K562 (cell line): ENCODE data around the gene SPECC1L. TPM values are rescaled to one million over a fixed set of nuclear protein-coding genes. Genes with fewer than 3 reads are reported as not detected.

ENCODE experiments used
- ATAC-seq: fragments of 200-7000 bp; cut with Tn5 transposase; 3 replicates; pipeline ENCODE4 v1.9.1; 2020; ENCODE audit warnings: moderate library complexity
- BruUV-seq: library from RNA; stranded (reverse); fragments of 400-500 nt; replicated peaks from 2 replicates; lab custom pipeline; 2021; lab: Mats Ljungman, UMichigan
- CTCF ChIA-PET: fragments of 300-600 bp; formaldehyde crosslinking; extraction: SDS; loops from one replicate; lab custom pipeline; 2021; ENCODE audit warnings: low intra/inter-chr PET ratio; lab: Yijun Ruan, JAX
- POLR2A ChIA-PET: fragments of 300-600, 350-650 bp; sonication (Branson Sonifier 250); formaldehyde crosslinking; extraction: SDS; loops from one replicate; lab custom pipeline; 2021; ENCODE audit warnings: antibody characterized with exemption, inconsistent platforms; lab: Yijun Ruan, JAX
- DNase-seq, 4 experiments: peaks; one replicate each; pipeline versions ENCODE4 v3.0.0 to v3.0.0-alpha.2; 2011 to 2018; ENCODE audit warnings: low spot score in 3 of 4, mixed read lengths in 3 of 4; ENCODE audit errors: extremely low read depth in 1 of 4
- FAIRE-seq: peaks from 2 replicates; lab custom pipeline; 2011; peaks lifted over from hg19 to GRCh38; lab: Jason Lieb, UNC
- H2AFZ ChIP-seq: 2 replicates; pipeline ENCODE4 v1.6.0; 2011; ENCODE audit warnings: low read depth, low read length, control low read depth, inconsistent platforms
- H3K27ac ChIP-seq: fragments of 200-600 bp; 3 replicates; pipeline ENCODE4 v1.8.0; 2011; ENCODE audit warnings: low read depth, mild to moderate bottlenecking, control low read depth, inconsistent platforms, low read length, moderate library complexity, mixed read lengths; ENCODE audit errors: extremely low read depth
- H3K27me3 ChIP-seq, 2 experiments: fragments of 300-600 bp in 1 of 2; 2 replicates in 1 of 2; 3 replicates in 1 of 2; pipeline versions ENCODE4 v1.6.0 to v1.8.0; 2011; ENCODE audit warnings: inconsistent platforms in 2 of 2, low read length in 2 of 2, mild to moderate bottlenecking in 1 of 2, mixed read lengths in 1 of 2, moderate library complexity in 1 of 2; ENCODE audit not compliant: control insufficient read depth in 2 of 2, insufficient read depth in 2 of 2
- H3K36me3 ChIP-seq: fragments of 300-600 bp; 3 replicates; pipeline ENCODE4 v1.8.0; 2011; ENCODE audit warnings: mild to moderate bottlenecking, low read length, inconsistent platforms; ENCODE audit not compliant: control insufficient read depth, insufficient read depth
- H3K4me1 ChIP-seq, 2 experiments: fragments of 200-600 bp in 1 of 2; replicated peaks in 1 of 2; 2 replicates in 1 of 2; 3 replicates in 1 of 2; pipeline versions ENCODE4 v1.5.1 to v1.8.0; 2011; ENCODE audit warnings: inconsistent platforms in 2 of 2, low read length in 2 of 2, mild to moderate bottlenecking in 1 of 2, mixed read lengths in 1 of 2, moderate library complexity in 1 of 2; ENCODE audit not compliant: control insufficient read depth in 2 of 2, insufficient read depth in 2 of 2
- H3K4me2 ChIP-seq: 2 replicates; pipeline ENCODE4 v1.6.1; 2011; ENCODE audit warnings: low read length, control low read depth, inconsistent platforms, mixed read lengths; ENCODE audit not compliant: insufficient read depth
- H3K4me3 ChIP-seq: fragments of 200-600 bp; sonication (generic), shearing (Covaris generic); 2 replicates; pipeline ENCODE4 v1.5.1; 2016; ENCODE audit warnings: control low read depth, inconsistent platforms
- H3K79me2 ChIP-seq: fragments of 200-600 bp; 3 replicates; pipeline ENCODE4 v1.8.0; 2011; ENCODE audit warnings: low read length, inconsistent platforms; ENCODE audit not compliant: control insufficient read depth, insufficient read depth
- H3K9ac ChIP-seq, 2 experiments: 2 replicates each; pipeline versions ENCODE4 v1.6.0 to v1.6.1; 2011; ENCODE audit warnings: low read depth in 2 of 2, low read length in 2 of 2, control low read depth in 1 of 2, inconsistent platforms in 1 of 2, mild to moderate bottlenecking in 1 of 2, mixed read lengths in 1 of 2; ENCODE audit not compliant: insufficient read depth in 1 of 2
- H3K9me1 ChIP-seq: one replicate; pipeline ENCODE4 v1.6.0; 2011; ENCODE audit warnings: inconsistent platforms, mild to moderate bottlenecking, low read length, moderate library complexity; ENCODE audit not compliant: control insufficient read depth, insufficient read depth
- H3K9me3 ChIP-seq: replicated peaks from 2 replicates; pipeline ENCODE4 v1.5.1; 2011; ENCODE audit warnings: low read depth, low read length, inconsistent platforms; ENCODE audit not compliant: control insufficient read depth, insufficient read depth
- H4K20me1 ChIP-seq: replicated peaks from 2 replicates; pipeline ENCODE4 v1.6.1; 2011; ENCODE audit warnings: low read length, inconsistent platforms, mixed read lengths; ENCODE audit not compliant: control insufficient read depth, insufficient read depth
- BMI1 ChIP-seq: fragments of 150-350 bp; IDR thresholded peaks from 2 replicates; pipeline ENCODE4 v1.6.1; 2014; ENCODE audit warnings: low read length
- CBX3 ChIP-seq, 2 experiments: IDR thresholded peaks; 1 replicate in 1 of 2; 2 replicates in 1 of 2; pipeline ENCODE4 v1.6.1; 2012; ENCODE audit warnings: inconsistent platforms in 2 of 2, low read length in 2 of 2, borderline replicate concordance in 1 of 2, control low read depth in 1 of 2
- CHD7 ChIP-seq: fragments of 200-600 bp; sonication (generic); IDR thresholded peaks from one replicate; pipeline ENCODE4 v1.6.1; 2012; ENCODE audit warnings: mild to moderate bottlenecking, low read depth, low read length, inconsistent platforms
- DMBX1 ChIP-seq: fragments of 250-450 bp; sonication (Bioruptor Pico); IDR thresholded peaks from 2 replicates; pipeline ENCODE4 v1.8.0; 2022; ENCODE audit warnings: inconsistent platforms, mild to moderate bottlenecking, moderate library complexity, borderline replicate concordance
- FOXO4 ChIP-seq: fragments of 450-650 bp; formaldehyde crosslinking; IDR thresholded peaks from 2 replicates; pipeline ENCODE4 v1.4.0; 2020; ENCODE audit warnings: mild to moderate bottlenecking, moderate library complexity
- HDAC6 ChIP-seq: IDR thresholded peaks from 2 replicates; pipeline ENCODE4 v1.6.1; 2012; ENCODE audit warnings: low read depth, mild to moderate bottlenecking, control low read depth, inconsistent platforms, low read length, moderate library complexity
- SOX6 ChIP-seq: fragments of 450-650 bp; IDR thresholded peaks from 2 replicates; pipeline ENCODE4 v1.6.1; 2014; ENCODE audit warnings: mild to moderate bottlenecking
- ZNF699 ChIP-seq: fragments of 250-450 bp; sonication (Bioruptor Pico); IDR thresholded peaks from 2 replicates; pipeline ENCODE4 v1.8.0; 2021; ENCODE audit warnings: mild to moderate bottlenecking, moderate library complexity; ENCODE audit not compliant: insufficient replicate concordance
- WGBS: fragments of 100-300 bp; shearing (Covaris generic); methylation state at CpG from one replicate; pipeline ENCODE4 v1.1.6; 2016; ENCODE audit warnings: low coverage, mixed read lengths; ENCODE audit not compliant: insufficient coverage; ENCODE audit errors: missing lambda C conversion rate; 5-methylcytosine and 5-hydroxymethylcytosine counted together
- in situ Hi-C: fragments of 300-500 bp; cut with MboI; formaldehyde crosslinking; loops from 4 replicates; pipeline ENCODE4 v1.15.0; 2018; ENCODE audit warnings: inconsistent platforms, mixed read lengths
- intact Hi-C: fragments of 100-400 bp; cut with micrococcal nuclease; formaldehyde crosslinking; loops from 2 replicates; pipeline ENCODE4 v1.14.2; 2022
- polyA plus RNA-seq, 8 experiments: library from polyadenylated mRNA; depleted of rRNA in 4 of 8; stranded (reverse) in 5 of 8; unstranded in 3 of 8; fragments of >200 nt; fragmentation: Nextera tagmentation in 2 of 8; fragmentation: Illumina TruSeq in 1 of 8; extraction: Ambion mirVana in 2 of 8; extraction: Trizol in 1 of 8; gene quantifications; 2 replicates each; pipeline versions ENCODE4 v1.2.1 to v1.2.3, GENCODE V29; 2011 to 2014; ENCODE audit warnings: inconsistent platforms in 1 of 8, missing spikeins in 1 of 8
- total RNA-seq, 7 experiments: library from RNA; depleted of rRNA in 6 of 7; stranded (reverse); fragments of >200 nt in 6 of 7; fragmentation: Illumina TruSeq in 2 of 7; extraction: Trizol in 2 of 7; gene quantifications; 2 replicates each; pipeline versions ENCODE4 v1.2.1 to v1.2.3, GENCODE V29; 2011 to 2021; ENCODE audit warnings: low replicate concordance in 1 of 7

SPECC1L gene
- total and polyA plus RNA-seq, 9 of the 15 experiments (the other 6 are each of a cell fraction or from before 2014, with no cell fraction given), result 1.4 to 27.9 (median 14.5) TPM

GRCh38 chr22:24225951-24226350 is 44.7 kb upstream of the SPECC1L start:
- Histone ChIP-seq H3K27ac (no peak overlapping the region), H3K4me2 (no peak overlapping the region), H3K4me1 (peaks cover 0 to 7% of the 10 kb centered on the region in 2 experiments; a peak in 2 of 5 replicates), H3K9ac (no peak overlapping the region), H3K79me2 (no peaks in the 10 kb centered on the region), H3K4me3 (no peak overlapping the region), H3K27me3 (no peaks in the 10 kb centered on the region), H3K9me1 (no peaks in the 10 kb centered on the region), H3K36me3 (no peaks in the 10 kb centered on the region), H2AFZ (no peak overlapping the region), H3K9me3 (no peaks in the 10 kb centered on the region), H4K20me1 (no peaks in the 10 kb centered on the region)
- ChIA-PET POLR2A (no interaction called here), CTCF (interaction anchor here (0.5 kb wide), 1 partner anchor 47 kb away, joined by 3 read pairs; no protein-coding TSS in a partner anchor)
- 24% methylated on average over 5 of the region's 14 CpGs for WGBS
- TF ChIP-seq BMI1 (no peak), FOXO4 (CRISPR knock-in tag) (no peak), SOX6 (no peak), DMBX1 (CRISPR knock-in tag) (no peak), CBX3 (IDR thresholded peaks at IDR 0.05; ENCODE audit: borderline replicate concordance in 1 of 2, low read length in 2 of 2) (no peak), ZNF699 (CRISPR knock-in tag) (no peak), HDAC6 (no peak), CHD7 (no peak)
- no TSS peak for BruUV-seq
- no peak for FAIRE-seq
- intact Hi-C loops (no loop called here), in situ Hi-C loops (no loop called here)
- DNase-seq, result no peak
- ATAC-seq, result no peak
